CD4-positive, alpha-beta T cell treated with Interleukin-1 beta for 1 hour (primary cell): ENCODE measurements around the gene MEGF6.

Source experiments
- DNase-seq, 2 donors: peaks; one replicate each; pipeline ENCODE4 v3.0.0-alpha.2; 2020 to 2022

The MEGF6 gene

DNA sequence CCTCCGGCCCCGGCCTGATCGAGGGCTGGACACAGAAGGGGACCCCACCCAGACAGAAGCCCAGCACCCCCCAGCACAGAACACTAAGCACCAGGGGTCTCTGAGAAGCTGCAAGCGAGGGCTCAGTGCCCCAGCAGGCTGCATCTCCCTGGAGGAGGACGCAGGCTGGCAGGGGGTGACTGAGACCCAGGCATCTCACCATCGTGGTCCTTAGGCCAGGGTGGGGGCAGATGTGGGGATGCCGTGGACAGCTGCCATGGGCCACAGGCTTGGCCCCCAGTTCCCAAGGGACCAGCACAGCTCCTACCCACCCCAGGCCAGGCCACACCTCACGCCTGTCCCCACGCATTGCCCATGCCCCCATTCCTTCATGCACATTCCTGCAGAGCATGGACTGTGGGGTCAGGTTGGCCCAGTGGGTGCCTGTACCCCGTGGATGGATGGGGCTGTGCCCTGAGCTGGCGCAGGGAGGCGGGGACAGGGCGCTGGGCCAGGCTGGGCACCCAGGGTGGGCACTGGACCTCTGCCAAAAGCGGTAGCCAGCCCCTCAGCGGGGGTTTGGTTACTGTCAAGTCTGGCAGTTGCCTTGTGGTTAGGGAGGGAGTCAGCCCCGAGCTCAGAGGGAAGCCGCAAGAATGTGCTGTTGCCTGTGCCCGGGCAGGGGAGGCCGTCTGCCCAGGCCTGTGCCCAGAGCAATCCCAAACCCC lies 95.4 kb downstream of the MEGF6 start:
- no peak for DNase-seq

DNA sequence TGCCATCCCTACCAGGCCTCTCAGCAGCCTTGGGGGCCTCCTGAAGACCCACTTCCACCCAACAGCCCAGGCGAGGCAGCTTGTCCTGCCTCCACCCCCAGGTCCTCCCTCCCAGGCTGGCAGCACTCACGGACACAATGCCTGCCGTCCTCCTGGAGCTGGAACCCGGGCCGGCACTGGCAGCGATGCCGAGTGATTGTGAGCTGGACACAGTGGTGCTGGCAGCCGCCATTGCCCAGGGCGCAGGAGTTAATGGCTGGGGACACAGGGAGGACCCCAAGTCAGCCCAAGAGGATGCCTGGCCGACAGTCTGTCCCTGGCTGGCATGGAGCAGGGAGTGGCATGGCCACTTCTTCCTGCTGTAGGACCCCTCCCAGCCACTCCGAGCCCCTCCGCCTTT lies 96.0 kb downstream of the MEGF6 start:
- DNase-seq, result no peak

DNA sequence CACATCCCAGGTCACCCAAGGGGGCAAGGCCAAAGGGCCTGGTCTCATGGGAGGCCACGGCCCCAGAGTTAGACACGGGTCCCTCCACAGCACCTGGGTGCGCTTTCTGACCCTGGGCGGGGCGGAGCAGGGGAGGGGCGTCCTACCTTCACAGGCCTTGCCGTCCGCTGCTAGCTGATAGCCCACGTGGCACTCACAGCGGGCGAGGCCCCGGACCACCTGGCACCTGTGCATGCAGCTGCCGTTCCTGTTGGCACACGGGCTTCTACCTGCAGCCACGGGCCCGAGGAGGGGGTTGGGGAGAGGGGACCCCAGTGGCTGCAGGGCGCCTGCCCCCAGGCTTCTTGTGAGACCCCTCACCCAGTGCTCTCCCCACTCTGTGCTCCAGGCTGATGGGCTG lies 96.9 kb downstream of the MEGF6 start:
- DNase-seq, result no peak

DNA sequence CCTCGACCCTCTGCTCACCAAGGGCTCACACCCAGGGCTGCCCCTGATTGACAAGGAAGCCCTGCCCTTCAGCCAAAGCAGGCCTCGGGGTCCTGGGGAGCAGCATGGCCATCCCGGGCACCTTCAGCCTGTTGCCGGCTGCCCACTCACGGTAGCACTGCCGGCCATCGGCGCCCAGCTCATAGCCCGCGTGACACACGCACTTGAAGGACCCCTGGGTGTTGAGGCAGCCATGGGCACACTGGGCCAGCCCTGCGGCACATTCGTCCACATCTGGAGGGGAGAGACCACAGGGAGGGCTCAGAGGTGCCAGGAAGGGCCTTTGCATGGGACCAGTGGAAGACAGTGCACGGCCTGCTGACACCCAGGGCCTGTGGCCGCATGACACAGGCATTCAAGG lies 99.5 kb downstream of the MEGF6 start:
- no peak for DNase-seq

DNA sequence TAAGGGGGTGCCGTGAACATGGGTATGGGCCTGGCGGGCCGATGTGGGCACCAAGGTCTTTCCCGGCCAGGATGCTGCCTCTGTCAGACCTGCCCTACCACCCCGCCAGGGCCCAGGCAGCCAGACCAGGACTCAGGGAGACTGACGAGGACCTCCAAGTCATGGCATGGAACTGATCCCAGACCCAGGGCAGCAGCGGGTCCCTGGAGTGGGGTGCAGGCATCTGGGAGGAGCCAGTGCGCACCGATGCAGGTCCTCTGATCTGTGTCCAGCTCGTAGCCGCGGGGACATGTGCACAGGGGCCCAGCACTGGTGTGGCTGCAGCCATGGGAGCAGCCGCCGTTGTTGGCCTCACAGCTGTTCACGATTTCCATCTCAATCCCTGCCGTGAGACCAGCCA lies 100.0 kb downstream of the MEGF6 start:
- DNase-seq, result no peak

- no peak for DNase-seq
These were observed 100.4 kb downstream of the MEGF6 start for GRCh38 chr1:3510956-3511250.

DNA sequence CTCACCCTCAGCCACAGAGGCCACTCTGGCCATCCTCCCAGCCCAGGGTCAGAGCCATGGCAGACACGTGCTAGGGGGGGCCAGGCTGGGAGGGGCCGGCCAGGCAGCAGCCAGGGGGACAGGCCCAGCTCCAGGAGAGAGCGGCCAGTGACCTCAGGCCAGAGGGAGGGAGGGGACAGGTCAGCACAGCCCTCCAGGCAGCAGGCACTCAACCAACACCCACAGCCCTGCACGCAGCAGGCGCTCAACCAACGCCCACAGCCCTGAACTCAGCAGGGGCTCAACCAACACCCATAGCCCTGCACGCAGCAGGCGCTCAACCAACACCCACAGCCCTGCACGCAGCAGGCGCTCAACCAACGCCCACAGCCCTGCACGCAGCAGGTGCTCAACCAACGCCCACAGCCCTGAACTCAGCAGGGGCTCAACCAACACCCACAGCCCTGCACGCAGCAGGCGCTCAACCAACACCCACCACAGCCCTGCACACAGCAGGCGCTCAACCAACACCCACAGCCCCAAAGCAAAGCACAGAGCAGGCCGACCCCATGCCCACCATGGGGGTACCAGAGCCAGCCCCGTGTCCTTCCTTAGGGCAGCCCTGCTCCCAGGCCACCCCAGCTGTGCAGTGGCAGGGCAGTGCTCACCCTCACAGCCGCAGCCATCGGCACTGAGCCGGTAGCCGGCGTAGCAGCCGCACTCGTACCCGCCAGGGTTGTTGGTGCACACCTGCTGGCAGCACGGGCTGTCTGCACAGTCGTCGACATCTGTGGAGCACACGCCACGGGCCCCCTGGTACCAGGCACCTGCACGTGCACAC lies 101.0 kb downstream of the MEGF6 start:
- DNase-seq, result no peak

- no peak for DNase-seq
These were observed 101.6 kb downstream of the MEGF6 start for GRCh38 chr1:3509721-3510120.

DNA sequence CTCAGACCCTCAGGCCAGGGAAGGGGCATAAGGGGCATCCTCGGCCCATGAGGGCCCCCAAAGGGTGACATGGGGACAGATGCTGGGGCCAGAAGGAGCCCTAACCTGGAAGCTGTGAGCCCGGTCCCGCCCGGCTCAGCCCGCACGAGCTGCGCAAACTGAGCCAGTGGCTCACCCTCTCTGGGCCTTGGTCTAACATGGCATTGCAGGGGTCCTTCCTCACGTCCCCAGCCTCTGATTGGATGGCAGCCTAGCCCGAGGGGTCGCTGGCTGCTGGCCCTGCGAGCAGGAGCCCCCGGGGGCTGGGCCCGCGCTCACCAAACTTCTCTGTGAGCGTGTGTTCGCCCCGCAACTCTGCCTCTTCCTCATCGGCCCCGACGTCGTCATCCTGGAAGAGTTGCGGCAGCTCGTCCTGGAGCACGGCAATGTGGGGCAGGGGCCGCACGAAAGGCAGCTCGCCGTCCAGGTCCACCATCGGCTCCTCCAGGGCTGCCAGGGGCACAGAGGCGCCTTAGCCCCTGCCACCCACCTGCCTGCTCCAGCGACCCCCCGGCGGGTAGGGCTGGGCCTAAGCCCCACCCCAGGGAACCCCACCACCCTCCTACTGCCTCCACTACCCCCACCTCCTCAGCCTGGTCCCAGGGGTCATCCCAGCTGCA lies 102.4 kb downstream of the MEGF6 start:
- DNase-seq, result no peak

GRCh38 chr1:3507636-3508275 lies 103.6 kb downstream of the MEGF6 start:
- DNase-seq, result no peak

DNA sequence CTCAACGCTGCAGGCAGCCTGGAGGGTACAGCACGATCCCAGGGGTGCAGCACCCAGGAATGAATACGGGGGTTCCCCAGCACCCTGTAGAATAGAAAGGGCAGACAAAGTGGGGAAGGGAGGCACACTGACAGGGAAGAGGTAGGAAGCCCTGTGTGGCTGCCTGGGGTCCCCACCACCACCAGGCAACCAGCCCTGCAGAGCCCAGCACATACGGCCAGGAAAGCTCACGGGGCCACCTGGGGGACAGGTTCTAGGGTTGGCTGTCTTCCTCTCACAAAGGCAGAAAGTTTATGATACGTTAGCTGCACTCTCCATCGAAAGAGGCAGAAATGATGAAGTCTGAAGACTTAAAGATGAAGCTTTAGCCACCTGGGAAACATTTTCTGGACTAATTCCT lies 104.4 kb downstream of the MEGF6 start:
- DNase-seq, result no peak

DNA sequence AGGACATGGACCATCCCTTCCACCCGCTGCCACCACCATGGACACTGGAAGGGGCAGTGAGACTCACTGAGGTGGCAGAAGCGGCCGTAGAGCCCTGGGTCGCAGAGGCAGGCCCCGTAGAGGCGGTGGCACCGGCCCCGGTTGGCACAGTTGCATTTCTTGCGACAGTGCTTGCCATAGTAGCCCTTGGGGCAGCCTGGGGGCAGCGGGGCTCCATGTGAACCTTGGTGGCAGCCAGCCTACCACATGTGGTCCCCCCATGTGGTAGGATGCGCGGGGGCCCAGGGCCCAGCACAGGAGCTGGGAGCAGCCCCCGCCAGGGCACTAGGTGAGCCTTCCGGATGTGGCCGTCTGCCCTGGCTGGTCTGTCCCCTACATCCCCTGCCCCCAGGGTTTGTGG lies 105.3 kb downstream of the MEGF6 start:
- no peak for DNase-seq

- DNase-seq, result no peak
These were observed 106.1 kb downstream of the MEGF6 start for GRCh38 chr1:3505161-3505560.

DNA sequence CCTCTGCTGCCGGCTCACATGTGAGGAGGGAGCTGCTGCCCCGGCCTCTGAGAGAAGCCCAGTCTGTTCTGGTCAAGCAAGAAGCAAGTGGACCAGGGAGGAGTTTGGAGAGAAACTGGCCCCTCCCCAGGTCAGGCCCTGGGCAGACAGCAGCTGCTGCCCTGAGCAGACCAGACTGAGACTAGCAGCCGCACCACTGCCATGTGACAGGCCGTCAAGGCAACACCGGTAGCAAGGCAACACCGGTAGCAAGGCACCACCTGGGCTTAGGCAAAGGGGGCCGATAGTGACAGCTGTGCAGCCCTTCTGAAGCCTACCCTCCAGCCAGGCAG lies 106.5 kb downstream of the MEGF6 start:
- DNase-seq, result no peak

GRCh38 chr1:3504151-3504821 lies 107.0 kb downstream of the MEGF6 start:
- no peak for DNase-seq

DNA sequence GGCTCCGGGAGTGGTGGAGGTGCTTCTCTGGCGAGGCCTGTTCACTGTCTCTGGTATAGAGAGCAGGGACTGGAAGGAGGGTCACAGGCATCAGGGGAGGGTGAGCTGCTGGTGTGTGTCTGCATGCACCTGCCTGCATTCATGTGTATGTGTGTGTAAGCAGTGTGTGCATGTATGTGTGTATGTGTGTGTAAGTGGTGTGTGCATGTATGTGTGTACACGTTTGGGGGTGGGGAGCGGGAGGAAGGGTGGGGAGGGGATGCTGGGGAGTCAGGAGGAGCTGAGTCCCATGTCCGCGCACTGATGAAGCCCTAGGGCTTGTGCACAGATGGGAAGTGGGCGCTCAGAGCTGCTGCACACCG lies 107.8 kb downstream of the MEGF6 start:
- DNase-seq, result no peak

GRCh38 chr1:3502641-3503524 lies 108.4 kb downstream of the MEGF6 start:
- no peak for DNase-seq

GRCh38 chr1:3501856-3502640 lies 109.3 kb downstream of the MEGF6 start:
- DNase-seq, result no peak

GRCh38 chr1:3501437-3501836 lies 109.9 kb downstream of the MEGF6 start:
- DNase-seq, result no peak

GRCh38 chr1:3500265-3500835 lies 111.0 kb downstream of the MEGF6 start:
- no peak for DNase-seq

- no peak for DNase-seq
These were observed 111.7 kb downstream of the MEGF6 start for GRCh38 chr1:3499611-3500010.
